Vagina (tissue), 2 donors: ENCODE measurements around the gene MOCS2. TPM values are rescaled to one million over a fixed set of nuclear protein-coding genes. Genes with fewer than 3 reads are reported as not detected.

ENCODE experiments used
- DNase-seq, 2 donors: peaks; one replicate each; pipeline ENCODE4 v3.0.0-alpha.2; 2017; ENCODE audit errors: extremely low spot score in 2 of 2
- H3K27ac ChIP-seq: fragments of 200-600 bp; sonication (generic); one replicate; pipeline ENCODE4 v1.5.1; 2019
- H3K27me3 ChIP-seq: fragments of 200-600 bp; sonication (generic); one replicate; pipeline ENCODE4 v1.5.1; 2019
- H3K36me3 ChIP-seq, 2 donors: fragments of 200-600 bp; sonication (generic); one replicate each; pipeline ENCODE4 v1.5.1; 2017 to 2019
- H3K4me1 ChIP-seq: fragments of 200-600 bp; sonication (generic); one replicate; pipeline ENCODE4 v1.5.1; 2019
- H3K4me3 ChIP-seq, 2 donors: fragments of 200-600 bp; sonication (generic); 1 replicate in 1 of 2; 2 replicates in 1 of 2; pipeline ENCODE4 v1.5.1; 2016 to 2019
- H3K9me3 ChIP-seq: fragments of 200-600 bp; sonication (generic); one replicate; pipeline ENCODE4 v1.5.1; 2019
- POLR2A ChIP-seq, 2 donors: fragments of 450-650 bp; IDR thresholded peaks; one replicate each; pipeline ENCODE4 v1.6.1; 2017; ENCODE audit warnings: antibody characterized with exemption in 2 of 2, mild to moderate bottlenecking in 2 of 2, moderate library complexity in 2 of 2
- POLR2AphosphoS5 ChIP-seq, 2 donors: sonication (generic); formaldehyde crosslinking; IDR thresholded peaks; one replicate each; pipeline ENCODE4 v1.9.0; 2017; ENCODE audit warnings: antibody characterized with exemption in 2 of 2, mild to moderate bottlenecking in 2 of 2, low read depth in 1 of 2; ENCODE audit not compliant: insufficient read depth in 1 of 2
- intact Hi-C: fragments of 100-400 bp; cut with DNase I; formaldehyde crosslinking; loops from one replicate; pipeline ENCODE4 v1.15.1; 2023
- total RNA-seq: library from RNA; depleted of rRNA; stranded (reverse); fragments of >200 nt; gene quantifications from one replicate; pipeline ENCODE4 v1.2.3, GENCODE V29; 2016
- TF ChIP-seq, protein P1 (sequence below), 3 experiments: fragments of 450-650 bp in 2 of 3; fragments of 200-600 bp in 1 of 3; sonication (generic) in 1 of 3; IDR thresholded peaks; one replicate each; pipeline ENCODE4 v1.5.1; 2017 to 2019; ENCODE audit warnings: antibody characterized with exemption in 3 of 3, mild to moderate bottlenecking in 2 of 3, moderate library complexity in 2 of 3

MOCS2 gene
- total RNA-seq, 1 donor from 2014 or later, result 33.1 TPM

DNA sequence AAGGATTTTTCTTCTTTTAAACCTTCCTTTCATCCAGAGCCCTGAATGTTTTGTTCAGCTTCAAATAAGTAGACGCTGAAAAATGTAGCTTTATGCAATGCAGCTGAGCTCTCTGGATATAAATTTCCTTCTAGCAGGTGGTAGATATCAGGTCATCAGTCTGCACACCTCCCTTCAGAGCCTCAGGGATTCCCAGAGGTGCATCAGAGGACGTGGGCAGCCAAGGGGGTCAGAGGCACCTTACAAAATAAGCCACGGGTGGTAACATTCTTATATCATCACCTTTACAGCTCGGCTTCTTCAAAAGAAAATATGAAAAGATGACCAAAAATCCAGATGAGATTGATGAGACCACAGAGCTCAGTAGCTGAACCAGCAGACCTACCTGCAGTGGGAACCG is 19.3 kb downstream of the MOCS2 start:
- intact Hi-C loops, result loop anchor here (10.0 kb wide), 1 partner anchor 145 kb away; no protein-coding TSS in a partner anchor
- DNase-seq, result no peak
- peaks cover 22% of the 10 kb centered on the region for H3K4me1 ChIP-seq

DNA sequence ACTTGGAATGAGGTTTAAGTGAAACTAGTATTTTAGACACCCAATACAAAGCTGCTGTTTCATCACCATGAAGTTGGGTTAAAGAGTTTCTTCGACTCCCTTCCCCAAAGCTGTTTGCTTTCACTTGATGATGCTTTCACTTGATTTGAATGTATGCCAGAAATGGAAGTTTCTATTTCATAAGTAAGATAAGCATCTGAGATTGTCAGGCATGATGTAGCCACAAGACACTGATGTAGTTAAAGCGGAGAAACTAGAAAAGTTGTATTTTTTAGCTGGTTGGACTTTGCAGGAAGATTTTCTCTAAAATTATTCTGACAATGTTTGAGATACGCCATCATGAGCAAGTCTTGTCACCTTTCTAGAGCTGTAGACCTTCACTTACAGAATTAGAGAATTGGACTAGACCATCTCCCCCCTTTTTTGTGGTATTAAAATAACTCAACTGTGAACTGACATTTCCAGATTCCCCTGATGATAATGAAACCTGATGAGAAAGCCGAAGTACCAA is 20.0 kb downstream of the MOCS2 start:
- Histone ChIP-seq H3K27ac (no peak overlapping the region), H3K4me1 (peaks cover 22% of the 10 kb centered on the region)
- intact Hi-C loops, result no loop called here

More for the DNA sequence above, 19.3 kb downstream of the MOCS2 start:
- H3K27me3 ChIP-seq, result no peaks in the 10 kb centered on the region
- H3K36me3 ChIP-seq, result no peaks in the 10 kb centered on the region
- no peak for TF ChIP-seq POLR2A (IDR thresholded peaks at IDR 0.05)
- TF ChIP-seq POLR2AphosphoS5 (IDR thresholded peaks at IDR 0.05; ENCODE audit: insufficient read depth in 1 of 2, low read depth in 1 of 2), result no peak
- TF ChIP-seq, protein P1, sequence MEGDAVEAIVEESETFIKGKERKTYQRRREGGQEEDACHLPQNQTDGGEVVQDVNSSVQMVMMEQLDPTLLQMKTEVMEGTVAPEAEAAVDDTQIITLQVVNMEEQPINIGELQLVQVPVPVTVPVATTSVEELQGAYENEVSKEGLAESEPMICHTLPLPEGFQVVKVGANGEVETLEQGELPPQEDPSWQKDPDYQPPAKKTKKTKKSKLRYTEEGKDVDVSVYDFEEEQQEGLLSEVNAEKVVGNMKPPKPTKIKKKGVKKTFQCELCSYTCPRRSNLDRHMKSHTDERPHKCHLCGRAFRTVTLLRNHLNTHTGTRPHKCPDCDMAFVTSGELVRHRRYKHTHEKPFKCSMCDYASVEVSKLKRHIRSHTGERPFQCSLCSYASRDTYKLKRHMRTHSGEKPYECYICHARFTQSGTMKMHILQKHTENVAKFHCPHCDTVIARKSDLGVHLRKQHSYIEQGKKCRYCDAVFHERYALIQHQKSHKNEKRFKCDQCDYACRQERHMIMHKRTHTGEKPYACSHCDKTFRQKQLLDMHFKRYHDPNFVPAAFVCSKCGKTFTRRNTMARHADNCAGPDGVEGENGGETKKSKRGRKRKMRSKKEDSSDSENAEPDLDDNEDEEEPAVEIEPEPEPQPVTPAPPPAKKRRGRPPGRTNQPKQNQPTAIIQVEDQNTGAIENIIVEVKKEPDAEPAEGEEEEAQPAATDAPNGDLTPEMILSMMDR (IDR thresholded peaks at IDR 0.05), result no peak
- H3K4me3 ChIP-seq, result no peak overlapping the region
- no peak overlapping the region for H3K27ac ChIP-seq
- H3K9me3 ChIP-seq, result no peaks in the 10 kb centered on the region

DNA sequence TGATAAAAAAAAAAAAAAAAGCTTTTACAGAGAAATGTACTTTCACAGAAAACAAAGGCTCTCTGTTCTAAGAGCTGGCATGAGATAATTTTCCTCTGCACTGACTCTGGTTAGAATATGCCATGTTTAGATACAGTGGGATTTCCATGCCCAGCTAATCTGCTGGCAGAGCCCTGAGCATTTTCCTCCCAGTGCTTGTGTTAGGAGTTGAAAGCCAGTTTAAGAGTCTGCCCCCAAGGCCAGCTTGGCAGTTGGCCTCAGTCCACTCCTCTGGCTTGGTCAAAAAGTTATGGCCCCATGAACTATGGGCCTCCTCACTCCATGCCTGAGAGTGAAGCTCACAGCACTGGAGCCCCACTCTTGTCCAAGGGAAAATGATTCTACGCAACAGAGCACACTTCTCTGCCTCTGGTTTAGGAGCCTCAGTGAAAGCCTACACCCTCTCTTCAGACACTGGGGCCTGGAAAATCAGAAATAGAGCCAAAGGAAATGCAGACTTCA is 21.9 kb downstream of the MOCS2 start:
- no peak for DNase-seq

More for the DNA sequence above, 20.0 kb downstream of the MOCS2 start:
- Histone ChIP-seq H3K27me3 (no peaks in the 10 kb centered on the region), H3K36me3 (no peaks in the 10 kb centered on the region), H3K9me3 (no peaks in the 10 kb centered on the region), H3K4me3 (no peak overlapping the region)
- TF ChIP-seq POLR2A (IDR thresholded peaks at IDR 0.05), result no peak
- TF ChIP-seq, protein P1 (IDR thresholded peaks at IDR 0.05), result no peak
- no peak for TF ChIP-seq POLR2AphosphoS5 (IDR thresholded peaks at IDR 0.05; ENCODE audit: insufficient read depth in 1 of 2, low read depth in 1 of 2)
- no peak for DNase-seq

DNA sequence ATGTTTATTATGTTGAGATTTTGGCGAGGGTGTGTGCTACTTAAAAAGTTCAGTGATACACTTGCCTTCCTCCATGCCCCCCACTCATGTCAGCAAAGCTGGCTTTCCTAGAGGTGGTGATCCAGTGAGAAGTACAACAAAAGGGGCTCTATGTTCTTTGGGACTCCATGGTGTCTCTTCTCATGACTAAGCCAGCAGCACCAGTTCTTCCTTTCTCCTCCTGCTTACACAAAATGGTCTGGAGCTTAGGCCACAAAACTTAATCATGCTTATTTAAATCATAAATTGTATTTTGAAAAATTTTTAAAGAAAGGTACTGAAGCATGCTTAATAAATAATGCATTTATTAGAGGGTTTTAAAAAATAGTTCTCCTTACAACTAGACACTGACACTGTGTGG is 22.4 kb downstream of the MOCS2 start:
- intact Hi-C loops, result no loop called here
- no peak overlapping the region for H3K27ac ChIP-seq
- no peak overlapping the region for H3K4me3 ChIP-seq
- TF ChIP-seq, protein P1 (IDR thresholded peaks at IDR 0.05), result no peak
- TF ChIP-seq POLR2A (IDR thresholded peaks at IDR 0.05) (no peak), POLR2AphosphoS5 (IDR thresholded peaks at IDR 0.05; ENCODE audit: insufficient read depth in 1 of 2, low read depth in 1 of 2) (no peak)
- no peaks in the 10 kb centered on the region for H3K27me3 ChIP-seq
- no peaks in the 10 kb centered on the region for H3K36me3 ChIP-seq
- no peak for DNase-seq
- H3K9me3 ChIP-seq, result no peaks in the 10 kb centered on the region
- H3K4me1 ChIP-seq, result peaks cover 22% of the 10 kb centered on the region

More for the DNA sequence above, 21.9 kb downstream of the MOCS2 start:
- H3K4me3 ChIP-seq, result no peak overlapping the region
- no peaks in the 10 kb centered on the region for H3K36me3 ChIP-seq
- H3K27me3 ChIP-seq, result no peaks in the 10 kb centered on the region
- no peak overlapping the region for H3K27ac ChIP-seq
- TF ChIP-seq, protein P1 (IDR thresholded peaks at IDR 0.05), result no peak
- no peak for TF ChIP-seq POLR2AphosphoS5 (IDR thresholded peaks at IDR 0.05; ENCODE audit: insufficient read depth in 1 of 2, low read depth in 1 of 2)
- TF ChIP-seq POLR2A (IDR thresholded peaks at IDR 0.05), result no peak
- H3K9me3 ChIP-seq, result no peaks in the 10 kb centered on the region
- peaks cover 22% of the 10 kb centered on the region for H3K4me1 ChIP-seq
- intact Hi-C loops, result no loop called here

DNA sequence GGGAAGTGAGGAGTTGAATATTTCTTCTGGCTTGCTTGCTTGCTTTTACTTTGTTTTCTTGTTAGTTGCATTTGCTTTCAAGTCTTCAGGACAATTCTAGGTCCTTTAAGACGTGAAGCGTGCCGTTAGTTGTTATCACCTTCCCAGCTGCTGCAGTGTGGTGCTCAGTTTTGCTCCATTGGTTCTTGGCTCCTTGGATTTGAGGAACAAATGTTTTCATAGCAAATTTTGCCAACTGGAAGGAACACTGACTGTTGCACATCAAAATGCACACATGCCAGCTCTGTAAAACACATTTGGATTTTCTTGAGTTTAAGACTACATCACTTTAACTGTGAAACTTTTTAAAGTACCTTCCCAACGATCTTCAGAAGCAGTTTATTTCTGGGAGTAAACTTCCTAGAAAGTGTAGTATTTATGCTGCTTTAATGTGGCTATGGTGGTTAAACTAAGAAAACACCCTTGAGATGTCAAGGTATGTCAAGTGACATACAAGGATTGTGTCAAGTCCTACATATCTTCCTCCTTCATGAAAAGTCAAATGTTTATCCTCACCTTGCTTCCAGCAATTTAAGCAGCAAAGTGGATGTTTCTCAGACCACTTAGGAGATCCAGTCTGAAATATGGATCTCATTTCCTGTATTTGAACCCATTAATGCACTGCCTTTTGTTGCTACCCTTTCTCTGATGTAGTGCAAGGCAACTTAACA is 24.9 kb downstream of the MOCS2 start:
- intact Hi-C loops, result no loop called here
- Histone ChIP-seq H3K9me3 (no peaks in the 10 kb centered on the region), H3K36me3 (no peaks in the 10 kb centered on the region), H3K27ac (no peak overlapping the region), H3K27me3 (no peaks in the 10 kb centered on the region), H3K4me3 (no peak overlapping the region), H3K4me1 (peaks cover 7% of the 10 kb centered on the region)
- DNase-seq, result no peak
- TF ChIP-seq, protein P1 (IDR thresholded peaks at IDR 0.05), result no peak
- no peak for TF ChIP-seq POLR2A (IDR thresholded peaks at IDR 0.05)
- no peak for TF ChIP-seq POLR2AphosphoS5 (IDR thresholded peaks at IDR 0.05; ENCODE audit: insufficient read depth in 1 of 2, low read depth in 1 of 2)
